GM12875 (cell line): ENCODE data around the gene LST1.

Experiments used
- H3K4me3 ChIP-seq: one replicate; pipeline ENCODE4 v1.5.1; 2011; ENCODE audit warnings: low read depth, low read length, control low read depth
- TF ChIP-seq, protein P1 (sequence below): IDR thresholded peaks from 2 replicates; pipeline ENCODE4 v1.5.1; 2011; ENCODE audit warnings: low read depth, mild to moderate bottlenecking, control low read depth, inconsistent platforms, low read length, moderate library complexity, borderline replicate concordance; ENCODE audit not compliant: insufficient read depth

Gene LST1

DNA sequence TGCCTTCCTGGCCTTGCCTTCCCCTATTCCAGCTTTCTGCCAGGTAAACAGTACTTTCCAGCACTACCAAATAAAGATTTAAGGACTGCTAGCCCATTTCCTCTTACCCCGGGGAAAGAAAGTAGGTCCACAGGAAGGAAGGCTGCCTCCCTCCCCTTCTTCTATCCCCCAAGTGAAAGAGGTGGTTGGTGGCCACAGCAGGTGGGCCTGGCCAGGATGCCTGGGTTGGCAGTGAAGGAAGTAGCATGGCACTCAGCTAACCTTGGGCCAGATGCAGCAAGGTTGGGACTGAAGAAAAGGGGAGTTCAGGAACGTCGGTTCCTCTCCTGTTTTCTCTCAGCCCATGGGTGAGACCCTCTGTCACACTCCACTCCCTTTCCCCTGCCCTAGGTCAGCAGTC, 29.8 kb upstream of the LST1 start:
- H3K4me3 ChIP-seq: no peak overlapping the region
- TF ChIP-seq, protein P1, sequence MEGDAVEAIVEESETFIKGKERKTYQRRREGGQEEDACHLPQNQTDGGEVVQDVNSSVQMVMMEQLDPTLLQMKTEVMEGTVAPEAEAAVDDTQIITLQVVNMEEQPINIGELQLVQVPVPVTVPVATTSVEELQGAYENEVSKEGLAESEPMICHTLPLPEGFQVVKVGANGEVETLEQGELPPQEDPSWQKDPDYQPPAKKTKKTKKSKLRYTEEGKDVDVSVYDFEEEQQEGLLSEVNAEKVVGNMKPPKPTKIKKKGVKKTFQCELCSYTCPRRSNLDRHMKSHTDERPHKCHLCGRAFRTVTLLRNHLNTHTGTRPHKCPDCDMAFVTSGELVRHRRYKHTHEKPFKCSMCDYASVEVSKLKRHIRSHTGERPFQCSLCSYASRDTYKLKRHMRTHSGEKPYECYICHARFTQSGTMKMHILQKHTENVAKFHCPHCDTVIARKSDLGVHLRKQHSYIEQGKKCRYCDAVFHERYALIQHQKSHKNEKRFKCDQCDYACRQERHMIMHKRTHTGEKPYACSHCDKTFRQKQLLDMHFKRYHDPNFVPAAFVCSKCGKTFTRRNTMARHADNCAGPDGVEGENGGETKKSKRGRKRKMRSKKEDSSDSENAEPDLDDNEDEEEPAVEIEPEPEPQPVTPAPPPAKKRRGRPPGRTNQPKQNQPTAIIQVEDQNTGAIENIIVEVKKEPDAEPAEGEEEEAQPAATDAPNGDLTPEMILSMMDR: no peak

- TF ChIP-seq, protein P1: no peak
- H3K4me3 ChIP-seq: peak overlapping the region; percentile 39
Measured at GRCh38 chr6:31557443-31558317, 28.4 kb upstream of the LST1 start.

DNA sequence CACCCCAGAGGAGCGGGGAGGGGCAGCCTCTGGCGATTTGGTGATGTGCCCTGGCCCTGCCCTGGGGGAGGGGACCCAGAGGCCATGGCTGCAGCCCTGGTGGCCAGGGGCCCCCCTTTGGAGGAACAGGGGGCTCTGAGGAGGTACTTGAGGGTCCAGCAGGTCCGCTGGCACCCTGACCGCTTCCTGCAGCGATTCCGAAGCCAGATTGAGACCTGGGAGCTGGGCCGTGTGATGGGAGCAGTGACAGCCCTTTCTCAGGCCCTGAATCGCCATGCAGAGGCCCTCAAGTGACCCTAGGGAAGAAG, 27.8 kb upstream of the LST1 start:
- TF ChIP-seq, protein P1: no peak
- H3K4me3 ChIP-seq: peak overlapping the region; percentile 39

DNA sequence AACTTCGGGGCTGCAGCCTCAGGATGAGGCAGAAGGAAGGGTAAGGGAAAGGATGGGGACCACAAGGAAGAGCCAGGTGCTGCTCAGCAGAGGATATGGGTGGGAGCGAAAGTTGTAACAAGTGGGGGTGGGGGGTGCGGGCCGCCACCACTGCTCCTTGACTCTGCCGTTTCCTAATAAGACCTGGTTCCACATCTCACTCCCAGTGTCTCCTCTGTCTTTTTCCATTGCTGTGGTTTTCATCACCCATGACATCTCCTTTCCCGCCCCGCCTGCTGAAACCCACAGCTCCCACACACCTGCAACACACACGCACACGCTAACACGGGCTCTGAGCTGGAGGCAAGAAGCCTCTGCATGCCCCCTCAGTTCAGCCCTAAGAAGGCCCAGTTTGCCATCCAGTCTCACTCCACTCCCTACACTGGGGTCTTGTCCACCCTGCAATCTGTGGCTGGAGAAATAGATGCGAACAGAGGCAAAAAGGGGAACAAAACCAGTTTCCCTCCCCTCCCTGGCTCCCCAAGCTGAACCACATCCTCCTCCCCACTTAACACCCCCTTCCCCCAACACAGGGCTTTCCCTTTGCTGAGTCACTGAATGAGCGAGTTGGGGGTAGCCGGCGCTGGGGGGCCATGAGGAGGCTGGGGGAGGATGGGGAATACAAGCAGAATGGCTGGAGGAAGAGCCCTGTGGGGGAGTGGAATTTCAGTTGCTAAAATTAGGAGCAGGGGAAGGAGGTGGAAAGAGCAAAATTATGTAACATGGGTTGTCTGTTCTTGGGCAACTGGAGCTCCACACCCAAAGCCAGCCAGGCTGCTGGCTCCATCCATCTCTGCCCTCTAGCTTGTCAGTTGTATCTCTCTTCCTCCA, 27.2 kb upstream of the LST1 start:
- peak overlapping the region; percentile 49 for H3K4me3 ChIP-seq
- TF ChIP-seq, protein P1: no peak

- peak overlapping the region; percentile 49 for H3K4me3 ChIP-seq
- TF ChIP-seq, protein P1: no peak
Measured at GRCh38 chr6:31559606-31559957, 26.5 kb upstream of the LST1 start.

DNA sequence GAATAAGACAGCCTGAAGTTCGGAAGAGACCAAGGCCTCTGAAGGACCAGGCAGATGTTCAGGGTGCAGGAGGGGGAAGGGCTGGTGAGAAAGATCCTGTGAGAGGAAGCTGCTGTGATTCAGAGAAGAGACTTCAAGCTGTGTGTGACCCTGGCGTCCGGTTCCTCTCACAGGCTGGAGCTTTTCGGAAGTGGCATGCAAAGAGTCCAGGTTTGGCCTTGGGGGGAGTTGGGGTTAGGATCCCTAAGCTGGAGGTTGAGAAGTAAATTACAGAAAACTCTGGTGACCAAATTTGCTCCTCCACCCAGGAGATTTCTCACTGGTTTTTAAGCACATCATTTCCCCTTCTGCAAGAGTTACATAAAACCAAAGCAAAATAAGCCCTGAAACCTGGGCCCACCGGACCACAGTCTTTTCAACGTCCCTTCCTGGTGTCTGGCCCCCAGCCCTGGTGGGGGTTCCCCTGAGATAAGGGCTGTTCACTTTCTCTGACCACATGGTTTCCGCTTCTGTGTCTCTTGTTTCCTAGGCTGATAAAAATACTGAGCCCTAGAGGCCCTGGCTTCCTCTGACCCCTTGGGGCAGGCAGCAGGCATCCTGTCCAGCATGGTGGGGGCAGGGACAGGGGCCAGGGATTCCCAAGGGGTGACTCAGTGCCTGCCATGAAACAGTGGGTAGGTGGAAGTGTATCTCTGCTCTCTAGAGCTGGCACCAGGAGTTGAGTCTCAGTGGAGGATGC, 25.9 kb upstream of the LST1 start:
- peak overlapping the region; percentile 49 for H3K4me3 ChIP-seq
- TF ChIP-seq, protein P1: no peak
